Measurements from ENCODE around the gene TIAM1. TPM values are rescaled to one million over a fixed set of nuclear protein-coding genes. Genes with fewer than 3 reads are reported as not detected.
A peak's percentile ranks its signal among the peaks of the same experiment; 100 is the strongest.

TIAM1 gene
- total RNA-seq, 2 donors from 2014 or later = 23.4 to 63.4 TPM

DNA sequence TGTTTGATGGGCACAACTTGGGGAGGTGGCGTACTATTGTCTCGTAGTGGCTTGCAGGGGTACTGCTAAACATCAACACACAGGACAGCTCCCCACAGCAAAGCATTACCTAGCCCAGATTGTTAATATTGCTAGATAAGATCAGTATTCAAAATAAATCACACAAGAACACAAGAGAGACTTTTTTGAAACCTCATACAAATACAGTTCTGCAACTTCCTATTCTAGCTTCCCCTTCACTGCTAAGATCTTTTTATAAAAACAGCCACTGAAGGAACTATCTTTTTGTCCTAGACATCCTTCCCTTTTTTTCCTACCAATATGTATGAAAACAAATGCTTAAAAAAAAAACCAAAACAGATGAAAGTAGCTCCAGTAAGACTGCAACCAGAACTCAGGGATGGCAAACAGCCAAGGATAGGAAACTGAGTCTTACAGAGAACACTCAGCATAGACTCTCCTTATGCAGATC lies 167.9 kb downstream of the TIAM1 start:
- peaks cover 98% of the 10 kb centered on the region for H3K36me3 Mint-ChIP-seq (ENCODE audit: low read depth)
- peak overlapping the region; percentile 80 for H3K4me3 Mint-ChIP-seq
- H3K9me3 Mint-ChIP-seq = no peaks in the 10 kb centered on the region
- H3K27ac Mint-ChIP-seq = peak overlapping the region; percentile 37
- ATAC-seq (replicated peaks) = peak; percentile 49
- H3K4me1 Mint-ChIP-seq = peaks cover 41% of the 10 kb centered on the region
- H3K27me3 Mint-ChIP-seq = no peaks in the 10 kb centered on the region

- ATAC-seq (replicated peaks) = peak; percentile 48
- Mint-ChIP-seq H3K4me3 (peak overlapping the region; percentile 80), H3K9me3 (no peaks in the 10 kb centered on the region), H3K27ac (peak overlapping the region; percentile 76), H3K36me3 (ENCODE audit: low read depth) (peaks cover 93% of the 10 kb centered on the region), H3K27me3 (no peaks in the 10 kb centered on the region), H3K4me1 (peaks cover 41% of the 10 kb centered on the region)
Measured at GRCh38 chr21:31173881-31174555, 170.0 kb downstream of the TIAM1 start.

DNA sequence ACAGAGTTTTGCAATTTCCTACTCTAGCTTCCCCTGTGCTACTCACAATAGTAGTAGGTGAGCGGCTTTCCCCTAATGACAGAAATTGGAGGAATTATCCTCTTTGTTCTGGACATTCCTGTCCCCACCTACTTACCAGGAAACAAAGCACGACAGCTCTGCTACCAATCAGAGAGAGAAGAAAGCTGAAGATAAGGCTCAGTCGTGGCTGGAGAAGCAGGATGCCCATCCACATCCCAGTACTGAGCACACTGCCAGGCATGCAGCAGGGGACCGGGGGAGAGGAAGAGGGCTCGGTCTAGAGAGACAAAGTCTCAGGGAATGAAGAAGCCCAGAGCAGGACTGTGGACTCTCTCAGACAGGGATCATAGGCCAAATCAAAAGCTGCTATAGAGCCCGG lies 171.7 kb downstream of the TIAM1 start:
- Mint-ChIP-seq H3K9me3 (no peaks in the 10 kb centered on the region), H3K36me3 (ENCODE audit: low read depth) (peaks cover 86% of the 10 kb centered on the region), H3K27me3 (no peaks in the 10 kb centered on the region), H3K27ac (peak overlapping the region; percentile 76), H3K4me1 (peaks cover 40% of the 10 kb centered on the region), H3K4me3 (peak overlapping the region; percentile 80)
- no peak for ATAC-seq (replicated peaks)

GRCh38 chr21:31164713-31165694 lies 179.1 kb downstream of the TIAM1 start:
- Mint-ChIP-seq H3K4me3 (peak overlapping the region; percentile 38), H3K9me3 (no peaks in the 10 kb centered on the region), H3K36me3 (ENCODE audit: low read depth) (peaks cover 80% of the 10 kb centered on the region), H3K27ac (peak overlapping the region; percentile 21), H3K27me3 (no peaks in the 10 kb centered on the region), H3K4me1 (peaks cover 46% of the 10 kb centered on the region)
- peak; percentile 69 for ATAC-seq (replicated peaks)

- H3K4me1 Mint-ChIP-seq = peaks cover 53% of the 10 kb centered on the region
- ATAC-seq (replicated peaks) = no peak
- peak overlapping the region; percentile 75 for H3K4me3 Mint-ChIP-seq
- no peaks in the 10 kb centered on the region for H3K27me3 Mint-ChIP-seq
- peaks cover 77% of the 10 kb centered on the region for H3K36me3 Mint-ChIP-seq (ENCODE audit: low read depth)
- no peaks in the 10 kb centered on the region for H3K9me3 Mint-ChIP-seq
- peak overlapping the region; percentile 7 for H3K27ac Mint-ChIP-seq
Measured at GRCh38 chr21:31162827-31163226, 181.2 kb downstream of the TIAM1 start.

- peaks cover 53% of the 10 kb centered on the region for H3K4me1 Mint-ChIP-seq
- H3K9me3 Mint-ChIP-seq = no peaks in the 10 kb centered on the region
- H3K4me3 Mint-ChIP-seq = peak overlapping the region; percentile 75
- ATAC-seq (replicated peaks) = no peak
- peak overlapping the region; percentile 7 for H3K27ac Mint-ChIP-seq
- H3K27me3 Mint-ChIP-seq = no peaks in the 10 kb centered on the region
- peaks cover 77% of the 10 kb centered on the region for H3K36me3 Mint-ChIP-seq (ENCODE audit: low read depth)
Measured at GRCh38 chr21:31162079-31162699, 181.9 kb downstream of the TIAM1 start.

GRCh38 chr21:31161157-31161556 lies 182.9 kb downstream of the TIAM1 start:
- H3K36me3 Mint-ChIP-seq (ENCODE audit: low read depth) = peaks cover 70% of the 10 kb centered on the region
- peaks cover 48% of the 10 kb centered on the region for H3K4me1 Mint-ChIP-seq
- no peaks in the 10 kb centered on the region for H3K27me3 Mint-ChIP-seq
- H3K9me3 Mint-ChIP-seq = no peaks in the 10 kb centered on the region
- H3K4me3 Mint-ChIP-seq = peak overlapping the region; percentile 75
- H3K27ac Mint-ChIP-seq = peak overlapping the region; percentile 68
- ATAC-seq (replicated peaks) = peak; percentile 76

GRCh38 chr21:31159808-31160207 lies 184.3 kb downstream of the TIAM1 start:
- H3K4me1 Mint-ChIP-seq = peaks cover 40% of the 10 kb centered on the region
- ATAC-seq (replicated peaks) = no peak
- no peaks in the 10 kb centered on the region for H3K27me3 Mint-ChIP-seq
- H3K4me3 Mint-ChIP-seq = peak overlapping the region; percentile 75
- peak overlapping the region; percentile 42 for H3K27ac Mint-ChIP-seq
- peaks cover 71% of the 10 kb centered on the region for H3K36me3 Mint-ChIP-seq (ENCODE audit: low read depth)
- H3K9me3 Mint-ChIP-seq = no peaks in the 10 kb centered on the region

- Mint-ChIP-seq H3K36me3 (ENCODE audit: low read depth) (peaks cover 71% of the 10 kb centered on the region), H3K9me3 (no peaks in the 10 kb centered on the region), H3K27me3 (no peaks in the 10 kb centered on the region), H3K4me1 (peaks cover 40% of the 10 kb centered on the region), H3K4me3 (peak overlapping the region; percentile 75), H3K27ac (peak overlapping the region; percentile 42)
- ATAC-seq (replicated peaks) = peak; percentile 31
Measured at GRCh38 chr21:31158789-31159581, 185.1 kb downstream of the TIAM1 start.

GRCh38 chr21:31157756-31158155 lies 186.3 kb downstream of the TIAM1 start:
- no peak for ATAC-seq (replicated peaks)
- Mint-ChIP-seq H3K27me3 (no peaks in the 10 kb centered on the region), H3K4me1 (peaks cover 32% of the 10 kb centered on the region), H3K9me3 (no peaks in the 10 kb centered on the region), H3K4me3 (no peak overlapping the region), H3K27ac (no peak overlapping the region), H3K36me3 (ENCODE audit: low read depth) (peaks cover 71% of the 10 kb centered on the region)

- peaks cover 25% of the 10 kb centered on the region for H3K4me1 Mint-ChIP-seq
- no peak for ATAC-seq (replicated peaks)
- peaks cover 69% of the 10 kb centered on the region for H3K36me3 Mint-ChIP-seq (ENCODE audit: low read depth)
- H3K27ac Mint-ChIP-seq = no peak overlapping the region
- H3K9me3 Mint-ChIP-seq = no peaks in the 10 kb centered on the region
- no peak overlapping the region for H3K4me3 Mint-ChIP-seq
- no peaks in the 10 kb centered on the region for H3K27me3 Mint-ChIP-seq
Measured at GRCh38 chr21:31156662-31157061, 187.4 kb downstream of the TIAM1 start.

GRCh38 chr21:31156169-31156568 lies 187.9 kb downstream of the TIAM1 start:
- no peaks in the 10 kb centered on the region for H3K27me3 Mint-ChIP-seq
- H3K9me3 Mint-ChIP-seq = no peaks in the 10 kb centered on the region
- no peak overlapping the region for H3K4me3 Mint-ChIP-seq
- ATAC-seq (replicated peaks) = peak; percentile 10
- H3K36me3 Mint-ChIP-seq (ENCODE audit: low read depth) = peaks cover 69% of the 10 kb centered on the region
- no peak overlapping the region for H3K27ac Mint-ChIP-seq
- H3K4me1 Mint-ChIP-seq = peaks cover 24% of the 10 kb centered on the region

DNA sequence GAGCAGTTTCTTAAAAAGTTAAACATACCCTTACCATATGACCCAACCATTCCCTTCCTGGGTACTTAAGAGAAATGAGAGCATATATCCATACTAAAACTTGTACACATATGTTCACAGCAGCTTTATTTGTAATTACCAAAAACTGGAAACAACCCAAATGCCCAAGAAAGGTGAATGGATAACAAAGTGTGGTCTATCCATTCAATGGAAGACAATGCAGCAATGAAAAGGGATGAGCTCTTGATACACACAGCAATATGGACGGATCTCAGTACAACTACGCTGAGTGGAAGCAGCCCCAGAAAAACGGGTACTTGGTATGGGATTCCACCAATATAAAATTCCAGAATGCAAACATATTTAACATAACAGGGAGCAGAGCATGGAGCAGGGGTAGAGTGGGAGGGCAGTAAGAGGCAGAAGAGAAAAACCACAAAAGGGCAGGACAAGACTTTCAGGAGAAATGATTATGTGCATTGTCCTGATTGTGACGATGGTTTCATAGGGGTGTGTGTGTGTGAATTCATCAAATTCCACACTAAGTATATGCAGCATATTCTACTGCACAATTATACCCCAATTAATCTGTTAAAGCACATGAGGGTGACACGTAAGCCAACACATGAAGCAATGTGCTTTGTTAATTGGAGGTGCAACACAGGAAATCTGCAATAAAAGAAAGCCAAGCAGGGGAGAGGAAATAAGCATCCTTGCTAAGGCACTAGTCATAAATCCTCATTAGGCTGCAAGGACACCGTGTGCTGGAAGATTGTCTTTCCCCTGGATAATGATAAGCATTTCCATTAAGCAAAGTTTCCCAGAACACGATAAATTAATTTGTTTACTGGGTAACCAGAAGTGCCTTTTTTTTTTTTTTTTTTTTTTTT lies 192.7 kb downstream of the TIAM1 start:
- Mint-ChIP-seq H3K4me1 (peaks cover 27% of the 10 kb centered on the region), H3K27me3 (no peaks in the 10 kb centered on the region), H3K27ac (no peak overlapping the region), H3K9me3 (no peaks in the 10 kb centered on the region), H3K4me3 (no peak overlapping the region), H3K36me3 (ENCODE audit: low read depth) (peaks cover 93% of the 10 kb centered on the region)
- no peak for ATAC-seq (replicated peaks)
